GM18907 (cell line): Measurements from ENCODE around the gene SNAI3.

Source experiments
- ATAC-seq: cut with Tn5 transposase; IDR thresholded peaks from one replicate; pipeline ENCODE4 v1.9.1; 2021; ENCODE audit warnings: mild to moderate bottlenecking, moderate library complexity; ENCODE audit not compliant: unreplicated experiment

Gene SNAI3

DNA sequence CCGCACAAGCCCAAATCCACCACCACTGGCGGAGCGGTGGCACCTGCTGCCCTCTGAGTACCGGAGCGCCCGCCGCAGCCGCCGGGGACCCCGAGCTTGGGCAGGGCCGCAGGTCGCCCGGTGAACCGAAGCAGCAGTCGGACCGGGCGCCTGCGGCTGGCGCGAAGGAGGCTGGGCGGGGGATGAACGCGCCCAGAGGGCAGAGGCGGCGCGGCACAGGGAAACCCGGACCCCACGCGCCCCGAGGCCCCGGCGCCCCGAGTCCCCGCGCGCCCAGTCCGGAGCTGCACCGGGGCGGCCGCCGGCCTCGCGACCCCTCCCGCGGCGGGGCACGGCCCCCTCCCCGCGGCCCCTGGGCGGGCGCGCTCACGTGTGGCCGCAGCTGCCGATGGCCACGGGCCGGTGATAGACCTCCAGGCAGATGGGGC, 19.5 kb upstream of the SNAI3 start:
- ATAC-seq, result peak; percentile 16

GRCh38 chr16:88705076-88705684, 18.9 kb upstream of the SNAI3 start:
- ATAC-seq, result no peak

DNA sequence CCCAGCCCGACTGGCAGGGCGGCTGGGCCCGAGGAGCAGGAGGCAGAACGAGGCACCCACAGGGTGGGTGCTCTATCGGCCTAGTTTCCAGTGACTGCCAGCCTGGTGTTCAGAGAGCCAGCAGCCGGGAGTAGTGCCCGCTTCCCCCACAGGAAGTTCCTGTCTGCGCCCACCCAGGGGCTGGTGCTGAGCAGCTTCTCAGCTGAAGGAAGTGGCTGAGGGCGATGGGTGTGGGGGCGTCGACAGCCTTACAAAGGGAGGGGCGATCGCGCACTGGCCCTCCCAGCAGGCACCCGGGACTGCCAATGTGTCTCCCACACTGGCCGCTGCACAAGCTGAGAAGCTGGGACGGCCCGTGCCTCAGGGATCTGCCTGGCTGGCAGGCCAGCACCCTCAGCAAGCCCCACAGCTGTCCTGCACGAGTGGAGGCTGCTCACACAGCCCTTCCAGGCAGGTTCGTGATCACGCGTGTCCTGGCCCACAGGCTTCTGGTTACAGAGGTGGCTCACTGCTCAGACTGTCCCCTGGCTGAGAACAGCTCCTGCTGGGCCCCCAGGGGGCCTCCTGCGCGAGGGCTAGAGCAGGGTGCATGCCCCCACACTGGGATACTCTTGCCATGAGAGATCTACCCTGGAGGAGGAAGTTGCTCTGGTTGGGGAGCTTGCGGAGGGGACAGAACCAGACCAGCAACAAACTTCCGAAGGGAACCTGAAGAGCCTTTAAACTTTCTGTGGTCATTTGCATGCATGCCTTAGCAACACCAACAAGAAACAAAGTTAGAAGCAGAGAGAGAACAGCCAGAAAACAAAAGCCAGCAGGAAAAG, 17.4 kb upstream of the SNAI3 start:
- ATAC-seq, result peak; percentile 16

GRCh38 chr16:88702371-88703210, 16.3 kb upstream of the SNAI3 start:
- ATAC-seq, result no peak

DNA sequence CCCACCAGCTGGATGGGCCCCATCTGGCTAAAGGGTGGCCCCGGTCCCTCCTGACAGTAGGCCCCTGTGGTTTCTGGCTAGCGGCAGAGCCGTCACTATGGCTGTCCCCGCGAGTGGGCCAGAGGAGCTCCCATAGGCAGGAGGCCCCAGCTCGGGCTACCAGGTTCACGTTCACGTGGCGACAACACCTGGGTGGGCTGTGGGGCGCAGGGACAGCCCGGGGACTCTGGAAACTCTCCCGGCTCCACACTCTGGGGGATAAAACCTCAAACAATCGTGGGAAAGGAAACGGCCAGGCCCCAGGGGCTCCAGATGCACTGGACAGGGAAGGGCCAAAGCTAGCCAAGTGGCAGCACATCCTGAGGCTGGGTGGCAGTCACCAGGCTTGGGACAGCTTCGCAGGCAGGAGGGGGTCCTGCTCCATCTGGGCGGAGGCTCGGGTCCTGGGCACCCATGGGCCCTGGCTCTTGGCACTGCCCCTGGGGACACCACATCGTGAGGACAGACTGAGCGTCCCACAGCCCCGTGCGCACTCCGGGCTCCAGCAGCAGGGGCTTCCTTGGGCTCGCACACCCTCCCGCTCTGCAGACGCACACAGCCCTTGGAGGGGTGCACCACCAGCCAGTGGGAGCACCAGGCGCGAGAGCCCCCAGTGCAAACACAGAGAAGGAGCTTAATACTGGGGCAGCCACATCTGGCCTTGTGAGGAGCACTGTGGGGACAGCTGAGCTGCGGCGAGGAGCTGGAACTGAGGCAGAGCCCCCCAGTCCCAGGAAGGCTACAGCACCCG, 15.5 kb upstream of the SNAI3 start:
- no peak for ATAC-seq

DNA sequence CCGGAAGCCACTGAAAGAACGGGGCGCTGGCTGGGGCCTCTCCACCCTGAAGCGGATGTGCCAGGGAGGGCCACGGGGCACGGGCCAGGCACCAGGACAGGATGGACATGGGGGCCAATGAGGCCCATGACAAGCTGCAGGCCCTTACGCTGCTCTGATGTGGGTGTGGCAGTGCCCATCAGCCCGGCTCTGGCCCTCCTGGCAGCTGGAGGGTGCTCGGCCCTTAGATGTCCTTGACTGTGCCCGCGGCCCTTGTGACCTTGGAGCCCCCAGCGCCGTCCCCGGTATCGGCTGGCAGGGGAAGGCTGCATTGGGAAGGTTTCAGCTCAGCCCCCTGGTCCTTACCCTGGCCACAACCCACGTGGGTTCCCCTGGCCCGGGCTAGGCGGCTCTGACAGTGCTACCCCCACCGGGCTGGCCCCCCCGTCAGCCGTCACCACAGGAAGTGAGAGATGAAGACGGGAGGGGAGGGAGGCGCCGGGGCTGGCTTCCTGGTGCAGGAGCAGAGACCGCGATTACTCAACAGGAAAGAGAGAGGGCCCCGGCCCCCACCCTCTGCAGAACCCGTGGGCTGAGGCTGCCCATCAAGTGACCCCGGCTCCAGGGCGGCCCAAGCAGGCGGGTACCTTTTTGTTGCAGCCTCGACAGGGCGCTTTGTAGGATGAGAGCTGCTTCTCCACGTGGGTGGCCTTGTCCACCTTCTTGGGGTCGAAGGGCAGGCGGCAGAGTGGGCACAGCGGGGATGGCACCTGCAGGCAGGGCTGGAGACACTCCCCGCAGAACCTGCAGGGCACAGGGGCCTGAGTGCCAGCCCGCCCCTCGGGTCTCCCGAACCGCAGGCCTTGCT, 14.6 kb upstream of the SNAI3 start:
- peak; percentile 55 for ATAC-seq

DNA sequence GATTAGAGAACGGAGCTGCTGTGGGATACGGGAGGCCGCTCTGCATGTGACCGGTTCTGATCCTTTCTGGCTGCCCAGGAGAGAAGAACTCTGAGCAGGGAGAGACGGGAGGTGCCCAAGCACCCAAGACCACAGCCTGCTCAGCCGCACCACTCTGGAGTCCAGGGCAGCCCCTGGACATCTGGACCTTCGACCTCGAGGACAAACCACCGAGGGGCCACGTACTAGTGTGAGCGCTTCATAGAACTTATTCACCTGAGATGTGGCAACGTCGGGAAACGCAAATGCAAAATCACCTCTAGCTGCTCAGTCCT, 14.0 kb upstream of the SNAI3 start:
- ATAC-seq, result no peak

- ATAC-seq, result no peak
These were observed 12.9 kb upstream of the SNAI3 start for GRCh38 chr16:88699180-88699579.

GRCh38 chr16:88698646-88699045, 12.3 kb upstream of the SNAI3 start:
- no peak for ATAC-seq

DNA sequence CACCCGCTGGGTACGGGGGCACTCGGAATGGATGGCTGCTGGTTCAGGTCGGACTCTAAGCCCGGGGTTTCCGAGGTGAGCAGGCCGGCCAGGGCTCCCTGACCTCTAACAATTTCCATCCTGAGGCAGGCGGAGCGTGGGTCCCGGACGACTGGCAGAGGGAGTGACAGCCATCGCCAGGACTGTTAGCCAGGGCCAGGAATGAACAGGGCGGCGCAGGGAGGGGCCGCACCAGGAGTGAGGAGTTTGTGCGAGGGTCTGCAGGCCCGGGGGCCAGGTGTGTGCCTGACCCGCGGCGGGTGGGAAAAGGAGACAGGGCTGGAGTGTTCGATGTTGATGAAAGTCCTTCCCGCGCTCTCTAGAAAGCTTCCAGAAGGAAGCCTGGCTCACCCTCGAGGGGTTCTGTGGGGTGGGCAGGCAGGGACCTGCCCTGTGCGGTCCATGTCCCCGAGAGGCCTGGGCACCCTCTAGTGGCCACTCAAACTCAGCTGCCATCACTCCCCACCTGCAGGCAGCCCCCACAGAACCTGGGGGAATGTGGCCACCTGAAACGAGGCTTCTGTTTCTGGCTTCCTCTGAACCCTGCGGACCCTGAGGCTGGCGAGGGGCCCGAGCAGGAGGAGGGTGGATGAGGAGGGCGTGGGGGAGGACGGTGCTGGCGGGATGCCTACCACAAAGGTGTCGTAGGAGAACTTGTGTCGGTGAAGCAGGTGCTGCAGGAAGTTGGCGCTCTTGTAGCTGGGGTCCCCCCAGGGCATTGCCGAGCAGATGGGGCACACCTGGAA, 11.7 kb upstream of the SNAI3 start:
- no peak for ATAC-seq

DNA sequence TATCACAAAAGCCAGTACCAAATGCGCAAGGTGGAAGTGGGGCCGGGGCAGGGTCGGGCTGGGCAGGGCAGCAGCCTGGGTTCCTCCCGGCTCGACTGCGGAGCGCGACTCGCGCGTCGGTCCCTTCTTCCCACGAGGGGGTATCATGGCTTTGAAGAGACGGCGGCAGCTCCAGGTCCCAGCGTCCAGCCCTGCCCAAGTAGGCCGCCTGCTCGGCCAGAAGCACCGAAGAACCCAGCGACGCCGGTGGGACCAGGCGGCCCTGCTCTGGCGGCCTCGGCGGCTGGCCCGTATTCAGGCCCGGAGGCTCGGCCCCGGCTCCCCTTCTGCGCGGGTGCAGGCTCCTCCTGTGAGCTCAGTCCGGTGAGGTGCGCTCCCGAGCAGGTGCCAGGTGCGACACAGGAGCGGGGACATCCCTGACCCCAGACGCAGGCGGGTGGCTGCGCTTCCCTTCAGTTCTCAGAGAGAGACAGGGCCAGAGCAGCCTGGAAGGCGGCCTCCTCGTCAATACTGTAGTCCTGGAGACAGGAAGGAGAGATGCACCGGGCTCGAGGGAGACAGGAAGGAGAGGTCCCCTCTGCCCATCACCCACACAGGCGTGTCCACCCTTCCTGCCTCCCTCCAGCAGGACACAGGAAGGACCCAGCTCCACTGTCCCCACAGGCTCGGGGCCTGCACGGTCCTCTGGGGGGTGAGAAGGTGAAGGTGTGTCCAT, 11.0 kb upstream of the SNAI3 start:
- no peak for ATAC-seq

- no peak for ATAC-seq
These were observed 10.1 kb upstream of the SNAI3 start for GRCh38 chr16:88696441-88696840.

DNA sequence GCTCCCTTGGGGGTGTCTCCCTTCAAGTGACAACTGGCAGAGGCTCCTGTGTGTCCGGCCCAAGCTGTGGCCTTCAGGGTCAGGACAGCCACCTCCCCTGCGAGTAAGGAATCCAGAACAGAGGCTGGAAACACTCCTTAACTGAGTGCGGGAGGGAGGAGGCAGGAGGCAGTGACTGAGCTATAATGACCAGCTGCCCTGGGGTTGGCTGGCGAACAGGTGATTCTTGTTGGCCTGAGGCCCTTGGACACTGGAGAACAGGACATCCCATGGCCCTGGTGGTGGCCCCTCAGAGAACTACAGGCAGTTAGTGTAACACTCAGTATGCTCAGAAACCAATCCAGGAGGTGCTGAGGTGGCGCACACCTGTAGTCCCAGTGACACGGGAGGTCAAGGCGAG, 9.4 kb upstream of the SNAI3 start:
- ATAC-seq, result no peak

GRCh38 chr16:88695218-88695617, 8.9 kb upstream of the SNAI3 start:
- ATAC-seq, result no peak

DNA sequence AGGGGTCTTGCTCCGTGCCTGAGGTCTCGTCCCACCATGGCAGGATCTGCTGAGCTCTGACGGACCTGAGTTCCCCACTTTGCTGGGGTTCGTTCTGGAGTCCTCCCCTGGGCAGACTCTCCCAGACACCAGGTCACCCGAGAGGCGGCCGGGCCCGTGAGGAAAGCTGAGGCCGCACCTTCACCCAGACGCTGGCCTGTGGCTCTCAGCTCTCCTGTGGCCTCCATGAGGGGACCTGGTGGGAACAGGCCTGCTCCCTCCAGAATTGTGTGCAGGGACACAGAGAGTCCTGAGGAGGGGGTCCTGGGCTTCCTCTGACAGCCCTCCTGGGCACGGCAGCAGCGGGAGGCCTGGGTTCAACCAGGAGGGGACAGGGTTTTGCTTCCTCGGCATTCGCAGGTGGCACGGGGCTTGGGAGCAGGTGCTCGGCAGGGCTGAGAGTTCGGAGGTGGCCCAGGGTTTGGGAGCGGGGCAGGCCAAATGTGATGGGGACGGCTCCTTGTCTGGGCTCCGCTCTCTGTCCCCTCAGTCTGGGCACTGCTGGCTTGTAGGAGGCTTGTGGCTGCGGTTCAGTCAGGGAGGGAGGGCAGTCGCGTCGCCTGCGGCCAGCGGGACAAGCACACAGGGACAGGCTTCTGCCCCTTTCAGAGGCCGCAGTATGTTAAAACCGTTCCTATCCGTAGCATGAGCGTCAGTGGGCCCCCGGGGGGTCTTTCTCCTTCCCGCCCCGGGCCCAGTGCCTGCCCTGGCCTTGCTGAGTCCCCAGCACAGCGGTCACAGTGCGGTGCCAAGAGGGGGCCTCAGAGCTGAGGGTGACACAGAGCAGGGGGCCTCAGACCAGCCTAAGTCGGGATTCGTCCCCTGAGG, 8.1 kb upstream of the SNAI3 start:
- no peak for ATAC-seq

- ATAC-seq, result no peak
These were observed 7.3 kb upstream of the SNAI3 start for GRCh38 chr16:88693420-88694177.

DNA sequence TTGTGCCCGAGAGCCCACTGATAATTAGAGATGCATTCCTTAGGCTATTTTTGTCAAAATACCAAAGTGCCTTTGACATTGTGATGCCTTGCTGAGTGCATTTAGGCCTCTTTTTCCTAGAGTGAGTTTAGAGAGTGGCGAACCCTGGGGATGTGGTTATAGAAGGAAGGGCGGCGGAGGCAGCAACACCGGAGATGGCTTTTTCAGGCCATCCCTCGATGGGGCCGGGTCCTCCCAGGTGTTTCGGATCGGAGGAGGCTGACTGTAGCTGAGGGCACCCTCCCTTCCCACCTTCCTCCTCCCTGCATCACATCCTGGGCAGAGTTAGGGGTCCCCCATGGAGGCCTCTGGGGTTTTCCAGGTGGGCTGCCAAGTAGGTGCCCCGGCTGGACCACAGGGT, 6.6 kb upstream of the SNAI3 start:
- ATAC-seq, result no peak
